NCI-H1092 (cell line): Measurements from ENCODE around the gene WRAP53.
"Not testable (repeated sequence)": the region's sequence is repeated elsewhere in the genome, so short reads cannot be mapped to it uniquely, and the experiment has no call there.

Experiments
- DNase-seq: peaks from one replicate; lab custom pipeline; 2025; lab: John Stamatoyannopoulos, UW

The WRAP53 gene

DNA sequence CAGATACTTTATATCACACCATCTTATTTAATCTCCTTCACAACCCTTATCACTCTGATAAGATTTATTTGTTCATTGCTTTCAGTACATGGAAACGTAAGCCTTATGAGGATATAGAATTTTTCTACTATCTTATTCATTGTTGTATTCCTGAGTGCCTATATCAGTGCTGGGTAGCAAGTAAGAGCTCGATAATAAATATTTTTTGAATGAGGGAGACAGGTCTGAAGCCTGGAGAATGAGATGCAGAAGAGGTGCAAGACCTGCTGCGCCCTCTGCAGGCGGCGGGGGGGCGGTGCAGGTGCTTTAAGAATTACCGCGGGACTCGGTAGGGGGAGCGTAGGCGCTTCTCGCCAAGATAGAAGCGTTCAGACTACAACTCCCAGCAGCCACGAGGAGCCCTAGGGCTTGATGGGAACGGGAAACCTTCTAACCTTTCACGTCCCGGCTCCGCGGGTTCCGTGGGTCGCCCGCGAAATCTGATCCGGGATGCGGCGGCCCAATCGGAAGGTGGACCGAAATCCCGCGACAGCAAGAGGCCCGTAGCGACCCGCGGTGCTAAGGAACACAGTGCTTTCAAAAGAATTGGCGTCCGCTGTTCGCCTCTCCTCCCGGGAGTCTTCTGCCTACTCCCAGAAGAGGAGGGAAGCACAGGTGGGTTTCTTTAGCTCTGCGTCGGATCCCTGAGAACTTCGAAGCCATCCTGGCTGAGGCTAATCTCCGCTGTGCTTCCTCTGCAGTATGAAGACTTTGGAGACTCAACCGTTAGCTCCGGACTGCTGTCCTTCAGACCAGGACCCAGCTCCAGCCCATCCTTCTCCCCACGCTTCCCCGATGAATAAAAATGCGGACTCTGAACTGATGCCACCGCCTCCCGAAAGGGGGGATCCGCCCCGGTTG lies at the start of gene WRAP53:
Gene WRAP53, plus strand, starts transcription at position 570 of the 900 bp plus-strand sequence. Its CDS starts 172 bp downstream, at position 742.
- DNase-seq = peak; percentile 92

DNA sequence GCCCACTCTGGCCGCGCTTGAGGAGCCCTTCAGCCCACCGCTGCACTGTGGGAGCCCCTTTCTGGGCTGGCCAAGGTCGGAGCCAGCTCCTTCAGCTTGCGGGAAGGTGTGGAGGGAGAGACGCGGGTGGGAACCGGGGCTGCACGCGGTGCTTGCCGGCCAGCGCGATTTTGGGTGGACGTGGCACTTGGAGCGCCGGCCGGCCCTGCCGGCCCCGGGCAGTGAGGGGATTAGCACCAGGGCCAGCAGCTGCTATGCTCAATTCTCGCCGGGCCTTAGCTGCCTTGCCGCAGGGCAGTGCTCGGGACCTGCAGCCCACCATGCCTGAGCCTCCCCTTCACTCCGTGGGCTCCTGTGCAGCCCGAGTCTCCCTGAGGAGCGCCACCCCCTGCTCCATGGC lies 47.5 kb upstream of the WRAP53 start:
- DNase-seq = no peak

DNA sequence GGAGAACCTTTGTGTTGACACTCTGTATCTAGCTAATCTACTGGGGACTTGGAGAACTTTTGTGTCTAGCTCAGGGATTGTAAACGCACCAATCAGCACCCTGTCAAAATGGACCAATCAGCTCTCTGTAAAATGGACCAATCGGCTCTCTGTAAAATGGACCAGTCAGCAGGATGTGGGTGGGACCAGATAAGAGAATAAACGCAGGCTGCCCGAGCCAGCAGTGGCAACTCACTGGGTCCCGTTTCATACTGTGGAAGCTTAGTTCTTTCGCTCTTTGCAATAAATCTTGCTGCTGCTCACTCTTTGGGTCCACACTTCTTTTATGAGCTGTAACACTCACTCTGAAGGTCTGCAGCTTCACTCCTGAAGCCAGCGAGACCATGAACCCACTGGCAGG lies 46.6 kb upstream of the WRAP53 start:
- DNase-seq = not testable (repeated sequence)

DNA sequence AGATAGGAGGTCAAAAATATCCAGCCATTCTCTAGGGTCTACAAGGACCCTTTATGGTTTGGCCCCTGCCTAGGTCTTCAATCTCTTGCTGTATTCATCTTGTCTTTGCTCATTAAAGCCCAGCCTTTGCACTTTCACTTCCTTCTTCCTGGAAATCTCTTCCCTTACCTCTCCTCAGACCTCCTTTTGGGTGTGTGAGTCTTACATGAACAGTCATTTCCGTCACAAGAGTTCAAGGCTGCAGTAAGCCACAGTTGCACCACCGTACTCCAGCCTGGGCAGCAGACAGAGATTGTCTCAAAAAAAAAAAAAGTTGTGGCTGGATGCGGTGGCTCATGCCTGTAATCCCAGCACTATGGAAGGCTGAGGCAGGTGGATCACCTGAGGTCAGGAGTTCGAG lies 43.5 kb upstream of the WRAP53 start:
- no peak for DNase-seq

DNA sequence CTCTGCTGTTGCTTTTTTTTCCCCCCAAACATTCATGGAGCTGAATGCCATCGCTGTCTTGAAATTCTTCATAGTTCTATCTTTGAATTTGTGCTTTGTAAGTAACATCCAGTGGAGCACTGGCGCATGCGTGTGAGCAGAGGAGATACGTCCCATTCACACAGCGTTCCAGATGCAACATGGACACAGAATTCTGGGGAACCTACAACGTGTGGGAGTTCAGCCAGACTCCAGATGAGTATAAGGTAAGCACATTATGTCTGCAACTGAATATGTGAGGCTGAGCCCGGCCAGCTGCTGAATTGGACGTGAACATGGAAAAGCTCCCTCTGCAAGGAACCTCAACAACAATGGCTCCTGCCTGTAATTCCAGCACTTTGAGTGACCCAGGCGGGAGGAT lies 41.8 kb upstream of the WRAP53 start:
- DNase-seq = no peak

DNA sequence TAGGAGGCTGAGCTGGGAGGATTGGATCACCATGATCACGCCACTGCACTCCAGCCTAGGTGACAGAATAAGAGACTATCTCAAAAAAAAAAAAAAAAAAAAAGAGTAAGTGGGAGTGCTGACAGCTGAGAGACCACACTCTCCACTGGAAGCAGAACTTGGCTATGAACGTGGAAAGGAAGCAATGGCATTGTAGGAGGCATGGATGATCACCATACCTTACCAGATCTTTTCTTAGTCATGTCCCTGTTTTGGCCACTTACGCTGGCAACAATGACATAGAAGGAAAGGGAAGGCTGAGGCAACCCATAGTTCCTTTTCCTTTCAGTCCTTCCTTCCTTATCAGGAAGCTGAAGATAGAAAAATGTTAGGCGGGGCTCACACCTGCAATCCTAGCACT lies 41.3 kb upstream of the WRAP53 start:
- no peak for DNase-seq

DNA sequence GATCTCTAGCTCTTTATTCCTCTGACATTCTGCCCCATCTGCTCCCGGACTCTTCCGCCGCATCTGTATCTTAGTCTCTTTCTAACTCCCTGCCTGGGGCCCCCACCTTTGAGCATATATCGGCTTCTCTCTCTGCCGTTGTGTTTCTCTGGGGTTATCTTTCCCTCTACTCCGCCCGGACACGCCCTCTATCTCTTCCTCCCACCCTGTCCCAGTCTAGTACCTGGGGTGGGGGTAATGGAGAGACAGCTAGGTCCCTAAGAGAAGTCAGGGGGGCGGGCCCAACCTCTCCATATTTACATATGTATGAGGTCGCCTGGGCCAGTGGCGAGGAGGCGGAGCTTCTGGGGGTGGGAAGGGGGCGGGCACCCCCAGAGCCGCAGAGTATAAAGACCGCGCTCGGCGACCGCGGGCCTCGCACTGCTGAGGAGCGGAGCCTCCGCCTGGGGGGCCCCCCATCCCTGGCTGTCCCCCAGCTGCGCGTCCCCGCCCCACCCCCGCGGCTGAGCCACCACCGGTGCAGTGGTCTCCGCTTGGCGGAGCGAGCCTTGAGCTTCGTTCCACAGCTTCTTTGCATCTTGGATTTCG lies 37.7 kb upstream of the WRAP53 start, which contains the start of gene ATP1B2:
Gene ATP1B2, plus strand, starts transcription at position 418 of the 588 bp plus-strand sequence. CDS start 593 bp downstream, outside the sequence.
- peak; percentile 44 for DNase-seq

DNA sequence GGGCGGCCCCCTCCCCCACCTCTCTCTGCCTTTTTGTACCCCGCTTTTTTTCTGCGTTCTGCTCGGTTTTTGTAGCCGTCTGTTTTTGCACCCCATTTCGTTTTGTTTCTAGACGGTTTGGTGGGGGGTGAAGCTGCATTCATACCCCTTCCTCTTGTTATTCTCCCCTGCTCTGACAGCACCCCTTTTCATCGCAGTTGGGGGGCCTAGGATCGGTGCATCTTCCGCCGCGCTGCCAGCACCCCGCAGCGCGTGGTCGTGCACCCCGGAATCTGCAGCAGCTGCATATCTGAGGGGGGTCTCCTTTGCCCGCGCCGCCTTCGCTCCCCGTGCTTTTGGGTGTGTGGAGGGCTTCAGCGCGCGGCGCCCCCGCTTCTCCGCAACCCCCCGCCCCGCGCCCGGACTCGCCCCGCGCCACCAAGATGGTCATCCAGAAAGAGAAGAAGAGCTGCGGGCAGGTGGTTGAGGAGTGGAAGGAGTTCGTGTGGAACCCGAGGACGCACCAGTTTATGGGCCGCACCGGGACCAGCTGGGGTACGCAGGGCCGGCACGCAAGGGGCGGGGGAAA lies 37.1 kb upstream of the WRAP53 start:
- DNase-seq = no peak

DNA sequence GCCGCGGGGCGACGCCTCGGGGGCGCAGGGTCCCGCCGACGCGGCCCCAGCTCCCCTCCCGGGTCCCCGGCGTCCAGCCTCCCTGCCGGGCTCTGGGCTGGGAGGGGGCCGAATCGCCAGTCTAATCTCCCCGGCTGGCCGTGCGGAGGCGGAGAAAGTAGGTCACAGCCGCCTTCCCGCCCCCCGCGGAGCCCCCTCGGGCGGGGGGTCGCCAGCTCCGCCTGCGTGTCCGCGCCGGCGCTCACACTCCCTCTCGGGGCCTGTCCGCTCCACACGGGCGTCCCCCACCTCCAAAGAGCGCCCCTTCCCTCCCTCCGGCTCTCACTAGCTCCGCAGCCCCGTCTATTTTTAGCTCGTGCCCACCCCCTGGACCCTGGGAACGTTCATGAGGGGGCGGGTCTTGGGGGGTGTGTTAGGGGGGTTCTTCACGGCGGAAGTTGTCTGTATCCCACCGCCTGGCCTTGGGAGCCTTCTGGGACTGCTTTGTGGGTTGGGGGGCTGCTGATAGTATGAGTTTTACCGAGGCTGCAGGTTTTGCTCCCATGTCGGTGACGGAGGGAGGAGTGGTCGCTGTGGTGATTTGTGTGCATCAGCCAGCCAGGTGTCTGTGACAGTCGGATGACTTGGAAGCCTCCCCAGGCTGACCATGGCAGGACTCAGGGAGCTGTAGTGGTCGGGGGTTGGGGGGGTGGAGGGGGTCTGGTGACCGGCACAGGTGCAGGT lies 36.5 kb upstream of the WRAP53 start:
- DNase-seq = no peak

DNA sequence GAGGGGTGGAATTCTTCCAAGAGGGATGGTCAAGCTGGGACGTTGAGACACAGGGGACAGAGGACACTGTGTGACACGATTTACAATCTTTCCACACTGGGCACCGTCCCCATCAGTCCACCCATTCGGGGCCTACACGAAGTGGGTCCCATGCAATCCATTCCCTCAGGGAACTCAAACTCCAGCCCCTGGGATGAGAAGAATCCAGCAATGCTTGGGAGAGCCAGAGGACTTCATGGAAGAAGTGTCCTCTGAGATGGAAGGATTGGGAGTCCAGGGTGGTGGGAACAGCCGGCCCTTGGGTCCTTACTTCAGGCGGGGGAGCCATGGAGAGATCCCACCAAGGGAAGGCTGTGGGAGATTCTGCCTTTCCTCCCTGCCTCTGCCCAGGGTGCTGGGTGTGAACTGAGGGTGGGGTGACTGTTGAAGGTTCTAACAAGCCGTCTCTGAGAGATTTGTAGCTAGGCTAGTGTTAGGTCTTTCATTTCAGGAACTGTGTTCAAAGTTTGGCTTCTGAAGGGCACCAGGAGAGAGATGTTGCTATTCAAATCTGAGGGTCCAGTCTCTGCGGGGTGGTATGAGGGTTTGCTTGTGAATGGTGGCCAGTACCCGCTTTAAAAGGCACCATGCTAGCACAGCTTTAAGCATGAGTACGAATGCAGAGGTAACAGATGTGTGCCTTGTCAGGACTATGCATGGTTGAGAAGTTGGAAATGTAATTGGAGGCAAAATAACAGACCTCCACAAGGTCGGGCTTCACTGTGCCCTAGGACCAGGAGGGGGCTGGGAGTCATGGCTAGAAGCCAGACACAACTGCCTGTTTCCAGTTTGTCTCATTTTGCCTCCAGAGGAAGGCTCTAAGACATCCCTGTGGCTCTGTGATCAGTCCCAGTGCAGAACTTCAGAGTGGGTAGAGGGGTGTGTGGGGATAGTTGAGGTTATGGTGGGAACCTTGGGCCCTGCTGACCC lies 35.6 kb upstream of the WRAP53 start:
- no peak for DNase-seq

DNA sequence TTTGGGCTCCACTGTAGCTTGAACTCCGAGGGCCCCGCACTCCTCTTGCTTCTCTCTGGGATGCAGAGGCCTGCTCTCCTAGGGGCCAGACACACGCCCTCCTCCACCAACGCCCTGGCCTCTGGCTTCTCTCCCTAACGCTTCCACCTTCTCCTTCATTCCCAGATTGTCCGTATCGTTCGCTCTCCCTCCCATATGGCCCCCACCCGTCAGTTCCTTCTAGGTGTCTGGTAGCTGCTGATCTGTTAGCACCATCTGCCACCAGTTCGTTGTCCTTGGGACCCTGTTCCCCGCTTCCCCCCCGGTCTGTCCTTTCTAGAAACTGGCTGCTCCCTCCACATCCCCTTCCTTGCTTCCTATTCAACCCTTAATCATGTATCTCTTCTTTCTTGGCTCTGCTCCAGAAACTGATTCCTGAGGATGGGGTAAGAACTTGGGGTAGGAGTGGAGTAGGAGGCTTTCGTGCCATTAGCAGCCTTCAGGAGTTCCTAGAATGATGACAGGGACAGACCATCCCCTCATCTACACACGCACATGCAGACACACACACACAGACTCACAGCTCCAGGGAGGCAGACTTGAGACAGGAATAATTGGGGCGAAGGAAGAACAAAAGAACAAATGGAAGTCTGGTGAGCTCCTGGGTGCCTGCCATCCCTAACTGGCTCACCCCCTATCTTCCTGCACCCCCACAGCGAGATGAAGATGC lies 33.3 kb upstream of the WRAP53 start:
- no peak for DNase-seq

DNA sequence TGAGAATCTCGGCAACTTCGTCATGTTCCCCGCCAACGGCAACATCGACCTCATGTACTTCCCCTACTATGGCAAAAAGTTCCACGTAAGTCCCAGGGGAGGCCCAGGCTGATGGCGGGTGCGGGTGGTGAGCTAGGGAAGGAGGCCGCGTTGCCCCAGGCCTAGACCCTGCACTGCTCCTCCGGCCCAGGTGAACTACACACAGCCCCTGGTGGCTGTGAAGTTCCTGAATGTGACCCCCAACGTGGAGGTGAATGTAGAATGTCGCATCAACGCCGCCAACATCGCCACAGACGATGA lies 32.8 kb upstream of the WRAP53 start:
- no peak for DNase-seq

DNA sequence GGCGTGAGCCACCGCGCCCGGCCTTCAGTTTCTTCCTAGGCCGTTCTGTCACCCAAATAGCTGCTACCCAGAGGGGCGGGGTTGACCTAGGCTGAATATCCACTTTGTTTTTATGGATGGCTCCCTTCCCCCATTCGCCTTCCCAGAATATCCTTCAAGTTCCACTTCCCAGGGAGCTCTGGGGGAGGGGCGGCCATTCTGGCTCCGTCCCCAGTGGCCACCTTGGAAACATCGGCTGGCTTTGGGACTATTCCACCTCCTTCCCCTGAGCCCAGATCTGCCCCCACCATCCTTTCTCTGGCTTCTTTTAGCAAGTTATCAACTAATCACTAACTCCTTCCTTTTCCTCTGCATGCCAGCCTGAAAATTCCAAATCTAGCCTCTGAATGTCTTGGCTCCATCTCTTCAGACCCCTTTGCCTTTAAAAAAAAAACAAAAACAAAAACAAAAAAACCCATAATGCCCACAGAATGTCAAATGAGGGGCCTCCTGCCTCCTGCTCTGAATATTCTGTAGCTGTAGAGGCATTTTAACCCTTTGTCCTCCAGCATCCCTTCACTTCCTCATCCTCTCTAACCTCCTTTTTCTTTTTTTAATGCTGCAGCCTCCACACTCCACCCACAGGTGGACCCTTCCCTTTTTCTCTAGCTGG lies 31.2 kb upstream of the WRAP53 start:
- no peak for DNase-seq

DNA sequence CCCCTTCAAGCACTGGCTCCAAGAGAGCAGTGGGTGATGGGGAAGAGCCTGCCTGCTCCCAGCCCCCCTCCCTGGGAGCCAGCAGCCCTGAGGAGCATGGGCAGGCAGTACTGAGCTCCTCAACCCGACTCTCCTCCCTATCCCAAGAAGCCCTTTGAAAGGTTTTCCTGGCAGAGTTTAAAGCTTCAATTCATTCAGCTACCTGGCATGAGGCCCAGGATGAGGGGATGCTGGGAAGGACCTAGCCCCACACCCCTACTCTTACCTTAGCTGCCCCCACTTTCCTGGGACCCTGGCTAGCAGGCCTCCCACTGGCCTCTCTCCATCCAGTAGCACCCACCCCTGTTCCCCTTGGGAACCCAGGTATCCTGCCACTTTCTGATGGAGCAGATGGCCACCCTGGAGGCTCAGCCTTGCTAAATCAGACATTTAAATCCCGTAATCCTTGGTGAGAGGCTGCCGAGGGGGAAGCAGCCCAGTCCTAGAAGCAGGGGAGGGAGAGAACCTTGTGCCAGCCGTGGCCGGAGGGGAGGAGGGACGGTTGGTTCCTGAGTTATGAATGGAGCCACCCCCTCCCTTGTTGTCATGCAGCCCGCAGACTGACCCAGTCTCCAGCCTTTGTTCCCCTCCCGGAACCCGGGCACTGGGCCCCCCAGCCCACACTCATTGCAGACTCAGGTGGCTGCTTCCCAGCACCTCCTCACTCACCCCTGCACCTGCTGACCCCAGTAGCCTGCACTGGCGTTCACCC lies 20.4 kb upstream of the WRAP53 start:
- no peak for DNase-seq

DNA sequence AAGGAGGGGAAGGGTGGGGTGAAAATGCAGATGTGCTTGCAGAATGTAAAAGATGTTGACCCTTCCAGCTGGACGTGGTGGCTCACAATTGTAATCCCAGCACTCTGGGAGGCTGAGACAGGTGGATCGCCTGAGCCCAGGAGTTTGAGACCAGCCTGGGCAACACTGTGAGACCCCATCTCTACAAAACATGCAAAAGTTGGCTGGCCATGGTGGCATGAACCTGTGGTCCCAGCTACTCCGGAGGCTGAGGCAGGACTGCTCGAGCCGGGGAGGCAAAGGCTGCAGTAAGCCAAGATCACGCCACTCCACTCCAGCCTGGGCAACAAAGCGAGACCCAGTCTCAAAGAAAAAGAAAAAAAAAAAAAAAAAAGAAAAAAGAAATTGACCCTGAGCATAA lies 19.8 kb upstream of the WRAP53 start:
- DNase-seq = no peak

DNA sequence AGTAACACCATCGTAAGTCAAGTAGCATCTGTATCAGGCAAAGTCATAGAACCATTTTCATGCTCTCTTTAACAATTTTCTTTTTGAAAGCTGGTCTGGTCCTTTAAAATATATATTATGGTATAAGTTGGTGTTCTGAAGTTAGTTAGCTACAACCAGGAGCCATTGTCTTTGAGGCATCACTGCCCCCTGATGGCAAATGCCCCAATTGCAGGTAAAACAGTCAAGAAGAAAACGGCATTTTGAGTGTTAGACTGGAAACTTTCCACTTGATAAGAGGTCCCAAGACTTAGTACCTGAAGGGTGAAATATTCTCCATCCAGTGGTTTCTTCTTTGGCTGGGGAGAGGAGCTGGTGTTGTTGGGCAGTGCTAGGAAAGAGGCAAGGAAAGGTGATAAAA lies 15.0 kb upstream of the WRAP53 start:
- no peak for DNase-seq

DNA sequence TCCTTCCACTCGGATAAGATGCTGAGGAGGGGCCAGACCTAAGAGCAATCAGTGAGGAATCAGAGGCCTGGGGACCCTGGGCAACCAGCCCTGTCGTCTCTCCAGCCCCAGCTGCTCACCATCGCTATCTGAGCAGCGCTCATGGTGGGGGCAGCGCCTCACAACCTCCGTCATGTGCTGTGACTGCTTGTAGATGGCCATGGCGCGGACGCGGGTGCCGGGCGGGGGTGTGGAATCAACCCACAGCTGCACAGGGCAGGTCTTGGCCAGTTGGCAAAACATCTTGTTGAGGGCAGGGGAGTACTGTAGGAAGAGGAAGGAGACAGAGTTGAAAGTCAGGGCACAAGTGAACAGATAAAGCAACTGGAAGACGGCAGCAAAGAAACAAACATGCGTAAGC lies 13.3 kb upstream of the WRAP53 start:
- DNase-seq = no peak

DNA sequence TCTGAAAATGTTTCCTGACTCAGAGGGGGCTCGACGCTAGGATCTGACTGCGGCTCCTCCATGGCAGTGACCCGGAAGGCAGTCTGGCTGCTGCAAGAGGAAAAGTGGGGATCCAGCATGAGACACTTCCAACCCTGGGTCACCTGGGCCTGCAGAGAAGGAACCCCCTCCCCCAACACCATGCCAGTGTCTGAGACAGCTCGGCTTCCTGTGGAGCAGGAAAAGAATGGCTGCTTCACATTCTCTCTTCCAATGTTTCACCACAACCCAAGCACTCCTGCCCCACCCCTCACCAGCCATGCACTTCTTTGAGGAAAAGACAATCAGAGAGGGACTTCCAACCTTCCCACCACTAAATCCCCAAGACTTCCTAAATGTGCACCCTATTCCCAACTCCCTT lies 11.7 kb upstream of the WRAP53 start:
- no peak for DNase-seq

DNA sequence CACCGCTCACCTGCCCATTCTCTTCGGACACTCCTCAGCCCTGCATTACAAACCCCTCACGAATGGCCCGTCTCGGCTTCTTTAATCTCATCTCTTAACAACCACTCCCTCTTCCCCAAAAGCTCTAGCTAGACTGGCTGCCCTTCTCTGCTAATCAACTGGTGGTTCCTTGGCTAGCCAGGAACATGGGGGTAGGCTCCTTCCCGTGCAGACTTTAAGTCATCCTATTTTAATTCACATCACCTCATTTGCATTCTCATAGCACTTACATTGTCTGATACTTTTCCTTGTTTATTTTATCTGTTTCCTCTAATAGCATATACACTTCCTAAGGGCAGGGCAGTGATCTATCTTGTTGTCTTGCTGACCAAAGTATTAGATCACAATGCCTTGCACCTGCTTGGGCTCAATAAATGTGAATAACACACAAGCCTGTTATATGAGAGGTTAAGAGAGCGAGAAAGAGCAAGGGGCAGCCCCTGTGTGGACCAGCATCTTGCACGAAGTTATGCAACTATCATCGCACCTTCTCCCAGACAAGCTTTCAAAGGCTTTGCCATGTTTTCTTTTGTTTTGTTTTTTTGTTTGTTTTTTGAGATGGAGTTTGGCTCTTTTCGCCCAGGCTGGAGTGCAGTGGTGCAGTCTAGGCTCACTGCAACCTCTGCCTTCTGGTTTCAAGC lies 10.7 kb upstream of the WRAP53 start:
- DNase-seq = no peak
